Measurements from ENCODE around the gene ST6GALNAC1. TPM values are rescaled to one million over a fixed set of nuclear protein-coding genes. Genes with fewer than 3 reads are reported as not detected.
A peak's percentile ranks its signal among the peaks of the same experiment; 100 is the strongest.

Gene ST6GALNAC1
- total RNA-seq, 1 experiment from 2014 or later = not detected

DNA sequence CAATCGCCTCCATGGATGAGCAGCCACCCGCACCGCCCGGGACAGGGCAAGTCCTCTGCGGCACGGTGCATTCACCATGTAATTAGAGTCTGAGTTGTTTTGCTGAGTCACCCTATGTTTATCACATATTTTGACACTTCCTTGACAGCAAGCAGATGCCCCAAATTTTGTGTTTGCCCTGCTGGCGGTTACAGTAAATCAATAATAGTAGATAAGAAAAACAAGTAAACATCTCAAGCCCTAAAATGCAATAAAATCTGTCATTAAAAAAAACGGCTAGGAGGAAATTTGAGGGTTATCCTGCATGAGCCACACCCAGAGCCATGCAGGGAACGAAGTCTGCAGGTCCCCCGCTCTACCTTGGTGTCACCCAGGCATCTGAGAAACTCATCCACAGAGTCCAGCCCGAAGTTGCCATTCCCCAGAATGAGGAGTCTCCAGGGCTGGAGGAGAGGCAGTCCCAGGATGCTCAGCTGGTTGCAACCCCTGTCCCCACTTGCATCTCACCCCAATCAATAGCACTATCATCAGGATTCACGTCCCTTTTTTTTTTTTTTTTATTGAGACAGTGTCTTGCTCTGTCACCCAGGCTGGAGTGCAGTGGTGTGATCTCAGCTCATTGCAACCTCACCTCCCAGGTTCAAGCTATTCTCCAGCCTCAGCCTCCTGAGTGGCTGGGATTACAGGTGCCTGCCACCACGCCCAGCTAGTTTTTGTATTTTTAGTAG is 16.5 kb upstream of the ST6GALNAC1 start:
- H3K4me1 Mint-ChIP-seq (ENCODE audit: insufficient read depth, unreplicated experiment) = peaks cover 9% of the 10 kb centered on the region
- H3K9me3 Mint-ChIP-seq (ENCODE audit: unreplicated experiment) = no peaks in the 10 kb centered on the region
- H3K27me3 Mint-ChIP-seq (ENCODE audit: insufficient read depth, unreplicated experiment) = no peaks in the 10 kb centered on the region
- CTCF ChIA-PET = no interaction called here
- TF ChIP-seq, protein P1, sequence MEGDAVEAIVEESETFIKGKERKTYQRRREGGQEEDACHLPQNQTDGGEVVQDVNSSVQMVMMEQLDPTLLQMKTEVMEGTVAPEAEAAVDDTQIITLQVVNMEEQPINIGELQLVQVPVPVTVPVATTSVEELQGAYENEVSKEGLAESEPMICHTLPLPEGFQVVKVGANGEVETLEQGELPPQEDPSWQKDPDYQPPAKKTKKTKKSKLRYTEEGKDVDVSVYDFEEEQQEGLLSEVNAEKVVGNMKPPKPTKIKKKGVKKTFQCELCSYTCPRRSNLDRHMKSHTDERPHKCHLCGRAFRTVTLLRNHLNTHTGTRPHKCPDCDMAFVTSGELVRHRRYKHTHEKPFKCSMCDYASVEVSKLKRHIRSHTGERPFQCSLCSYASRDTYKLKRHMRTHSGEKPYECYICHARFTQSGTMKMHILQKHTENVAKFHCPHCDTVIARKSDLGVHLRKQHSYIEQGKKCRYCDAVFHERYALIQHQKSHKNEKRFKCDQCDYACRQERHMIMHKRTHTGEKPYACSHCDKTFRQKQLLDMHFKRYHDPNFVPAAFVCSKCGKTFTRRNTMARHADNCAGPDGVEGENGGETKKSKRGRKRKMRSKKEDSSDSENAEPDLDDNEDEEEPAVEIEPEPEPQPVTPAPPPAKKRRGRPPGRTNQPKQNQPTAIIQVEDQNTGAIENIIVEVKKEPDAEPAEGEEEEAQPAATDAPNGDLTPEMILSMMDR (IDR thresholded peaks at IDR 0.05; ENCODE audit: unreplicated experiment) = no peak
- no peak overlapping the region for H3K27ac Mint-ChIP-seq (ENCODE audit: low read depth, unreplicated experiment)
- DNase-seq (ENCODE audit: unreplicated experiment) = peak; percentile 30
- H3K4me3 Mint-ChIP-seq (ENCODE audit: unreplicated experiment) = no peak overlapping the region
- POLR2A ChIA-PET = interaction anchor here (0.7 to 3.9 kb wide), 3 partner anchors 9 to 12 kb away, joined by 3 to 12 read pairs (median 4); no protein-coding TSS in a partner anchor
- H3K36me3 Mint-ChIP-seq (ENCODE audit: insufficient read depth, unreplicated experiment) = no peaks in the 10 kb centered on the region
- intact Hi-C loops (cut with micrococcal nuclease) = no loop called here
- BruUV-seq (replicated peaks) = no TSS peak

- H3K36me3 Mint-ChIP-seq (ENCODE audit: insufficient read depth, unreplicated experiment) = peaks cover 1% of the 10 kb centered on the region
- no TSS peak for BruUV-seq (replicated peaks)
- intact Hi-C loops (cut with micrococcal nuclease) = no loop called here
- H3K9me3 Mint-ChIP-seq (ENCODE audit: unreplicated experiment) = no peaks in the 10 kb centered on the region
- H3K27ac Mint-ChIP-seq (ENCODE audit: low read depth, unreplicated experiment) = no peak overlapping the region
- TF ChIP-seq, protein P1 (IDR thresholded peaks at IDR 0.05; ENCODE audit: unreplicated experiment) = no peak
- H3K27me3 Mint-ChIP-seq (ENCODE audit: insufficient read depth, unreplicated experiment) = no peaks in the 10 kb centered on the region
- POLR2A ChIA-PET = no interaction called here
- CTCF ChIA-PET = no interaction called here
- peaks cover 9% of the 10 kb centered on the region for H3K4me1 Mint-ChIP-seq (ENCODE audit: insufficient read depth, unreplicated experiment)
- H3K4me3 Mint-ChIP-seq (ENCODE audit: unreplicated experiment) = no peak overlapping the region
- DNase-seq (ENCODE audit: unreplicated experiment) = no peak
Measured at GRCh38 chr17:76658242-76658662, 14.7 kb upstream of the ST6GALNAC1 start.

DNA sequence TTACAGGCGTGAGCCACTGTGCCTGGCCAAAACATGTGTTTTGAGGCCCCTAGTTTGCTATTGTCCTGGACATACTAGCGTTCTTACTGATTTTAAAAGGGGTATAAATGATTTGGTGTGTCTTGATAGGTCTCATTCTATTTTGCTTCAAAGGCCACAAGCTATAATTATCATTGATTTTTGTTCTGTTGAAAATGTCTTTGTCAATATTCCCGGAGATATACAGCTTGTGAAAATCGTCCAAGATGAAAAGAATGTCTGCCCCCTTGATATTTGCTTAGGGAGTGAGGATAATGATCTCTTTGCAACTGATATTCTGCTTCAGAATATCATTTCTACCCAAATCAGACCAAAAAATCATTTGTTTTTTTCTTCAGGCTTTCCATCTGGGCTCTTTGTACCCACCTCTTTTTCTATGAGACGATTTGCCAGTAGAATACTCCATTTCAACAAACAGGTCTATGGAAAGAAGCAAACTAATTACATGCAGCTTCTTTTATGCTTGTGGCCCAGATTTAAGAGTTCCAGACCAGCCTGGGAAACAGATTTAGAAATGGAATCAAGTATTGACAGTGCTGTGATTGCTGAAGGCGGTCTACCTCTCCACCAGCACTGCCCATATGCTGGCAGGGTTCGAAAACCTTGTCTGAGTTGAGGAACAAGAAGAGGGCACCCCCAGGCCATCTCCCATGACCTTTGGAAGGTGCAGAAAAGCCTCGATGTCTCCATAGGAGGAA is 14.1 kb upstream of the ST6GALNAC1 start:
- Mint-ChIP-seq H3K9me3 (ENCODE audit: unreplicated experiment) (no peaks in the 10 kb centered on the region), H3K27me3 (ENCODE audit: insufficient read depth, unreplicated experiment) (no peaks in the 10 kb centered on the region), H3K4me1 (ENCODE audit: insufficient read depth, unreplicated experiment) (peaks cover 9% of the 10 kb centered on the region), H3K36me3 (ENCODE audit: insufficient read depth, unreplicated experiment) (peaks cover 6% of the 10 kb centered on the region), H3K4me3 (ENCODE audit: unreplicated experiment) (no peak overlapping the region), H3K27ac (ENCODE audit: low read depth, unreplicated experiment) (no peak overlapping the region)
- CTCF ChIA-PET = interaction anchor here (0.6 kb wide), 1 partner anchor 1456 kb away, joined by 3 read pairs; no protein-coding TSS in a partner anchor
- TF ChIP-seq, protein P1 (IDR thresholded peaks at IDR 0.05; ENCODE audit: unreplicated experiment) = no peak
- BruUV-seq (replicated peaks) = no TSS peak
- intact Hi-C loops (cut with micrococcal nuclease) = no loop called here
- DNase-seq (ENCODE audit: unreplicated experiment) = no peak
- POLR2A ChIA-PET = no interaction called here

- TF ChIP-seq, protein P1 (IDR thresholded peaks at IDR 0.05; ENCODE audit: unreplicated experiment) = no peak
- Mint-ChIP-seq H3K27me3 (ENCODE audit: insufficient read depth, unreplicated experiment) (peaks cover 19% of the 10 kb centered on the region), H3K9me3 (ENCODE audit: unreplicated experiment) (peaks cover 7% of the 10 kb centered on the region), H3K4me1 (ENCODE audit: insufficient read depth, unreplicated experiment) (peaks cover 2% of the 10 kb centered on the region), H3K36me3 (ENCODE audit: insufficient read depth, unreplicated experiment) (peaks cover 6% of the 10 kb centered on the region), H3K4me3 (ENCODE audit: unreplicated experiment) (no peak overlapping the region), H3K27ac (ENCODE audit: low read depth, unreplicated experiment) (no peak overlapping the region)
- CTCF ChIA-PET = interaction anchor here (0.6 to 1.2 kb wide), 3 partner anchors 30 to 126 kb away, joined by 3 read pairs; no protein-coding TSS in a partner anchor
- POLR2A ChIA-PET = no interaction called here
- no TSS peak for BruUV-seq (replicated peaks)
- intact Hi-C loops (cut with micrococcal nuclease) = no loop called here
- no peak for DNase-seq (ENCODE audit: unreplicated experiment)
Measured at GRCh38 chr17:76654408-76654807, 10.9 kb upstream of the ST6GALNAC1 start.

All from MCF 10A (cell line).